HUES6 (cell line): ENCODE results near the gene GUCY1A1.

Experiments used
- H3K27ac ChIP-seq: 2 replicates; pipeline ENCODE4 v1.7.0; 2013; ENCODE audit warnings: low read depth, mild to moderate bottlenecking, low read length, inconsistent platforms
- H3K27me3 ChIP-seq: 2 replicates; pipeline ENCODE4 v1.6.1; 2013; ENCODE audit warnings: low read length; ENCODE audit not compliant: control insufficient read depth, insufficient read depth
- H3K36me3 ChIP-seq: 2 replicates; pipeline ENCODE4 v1.6.1; 2013; ENCODE audit warnings: low read length; ENCODE audit not compliant: control insufficient read depth, insufficient read depth
- H3K4me1 ChIP-seq: 2 replicates; pipeline ENCODE4 v1.6.1; 2013; ENCODE audit warnings: low read length; ENCODE audit not compliant: control insufficient read depth, insufficient read depth
- H3K4me3 ChIP-seq: 2 replicates; pipeline ENCODE4 v1.5.1; 2013; ENCODE audit warnings: low read depth, low read length
- H3K9ac ChIP-seq: one replicate; pipeline ENCODE4 v1.6.1; 2013; ENCODE audit warnings: mild to moderate bottlenecking, low read length
- H3K9me3 ChIP-seq: 2 replicates; pipeline ENCODE4 v1.6.1; 2013; ENCODE audit warnings: low read depth, low read length; ENCODE audit not compliant: control insufficient read depth, insufficient read depth

Gene GUCY1A1

DNA sequence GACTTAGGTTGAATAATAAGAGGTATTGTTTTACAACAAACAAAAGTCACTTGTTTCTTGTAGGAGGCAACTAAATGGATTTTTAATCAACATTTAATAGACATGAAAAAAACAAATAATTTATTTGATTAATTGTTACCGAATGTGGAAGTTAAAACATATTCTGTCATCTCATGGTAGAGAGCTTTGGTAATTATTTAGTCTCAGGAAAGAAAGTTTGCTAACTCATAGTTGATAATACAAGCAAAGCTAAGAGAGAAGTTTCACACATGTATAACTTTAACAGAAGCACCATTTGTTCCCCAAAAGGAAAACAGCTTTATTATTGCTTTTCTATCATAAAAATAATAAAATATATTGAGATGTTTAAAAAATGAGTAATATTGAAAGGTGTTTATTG is 44.9 kb downstream of the GUCY1A1 start:
- no peak overlapping the region for H3K9ac ChIP-seq
- H3K9me3 ChIP-seq = no peaks in the 10 kb centered on the region
- no peaks in the 10 kb centered on the region for H3K4me1 ChIP-seq
- H3K36me3 ChIP-seq = no peaks in the 10 kb centered on the region
- H3K27ac ChIP-seq = no peak overlapping the region
- H3K4me3 ChIP-seq = no peak overlapping the region
- H3K27me3 ChIP-seq = no peaks in the 10 kb centered on the region

DNA sequence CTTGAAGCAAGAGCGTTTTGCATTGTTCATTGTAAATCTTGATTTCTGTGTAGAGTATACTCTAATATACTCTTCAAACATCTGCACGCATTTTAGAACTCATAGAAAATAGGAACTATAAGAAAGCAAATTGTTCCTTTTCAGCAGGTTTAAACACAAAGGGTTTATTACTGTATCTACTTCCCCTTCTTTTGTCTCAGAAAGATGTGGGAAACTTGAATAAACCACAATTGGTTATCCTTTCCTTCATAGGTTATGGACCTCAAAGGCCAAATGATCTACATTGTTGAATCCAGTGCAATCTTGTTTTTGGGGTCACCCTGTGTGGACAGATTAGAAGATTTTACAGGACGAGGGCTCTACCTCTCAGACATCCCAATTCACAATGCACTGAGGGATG is 46.2 kb downstream of the GUCY1A1 start:
- Histone ChIP-seq H3K36me3 (no peaks in the 10 kb centered on the region), H3K27ac (no peak overlapping the region), H3K4me3 (no peak overlapping the region), H3K9ac (no peak overlapping the region), H3K9me3 (no peaks in the 10 kb centered on the region), H3K27me3 (no peaks in the 10 kb centered on the region), H3K4me1 (no peaks in the 10 kb centered on the region)

DNA sequence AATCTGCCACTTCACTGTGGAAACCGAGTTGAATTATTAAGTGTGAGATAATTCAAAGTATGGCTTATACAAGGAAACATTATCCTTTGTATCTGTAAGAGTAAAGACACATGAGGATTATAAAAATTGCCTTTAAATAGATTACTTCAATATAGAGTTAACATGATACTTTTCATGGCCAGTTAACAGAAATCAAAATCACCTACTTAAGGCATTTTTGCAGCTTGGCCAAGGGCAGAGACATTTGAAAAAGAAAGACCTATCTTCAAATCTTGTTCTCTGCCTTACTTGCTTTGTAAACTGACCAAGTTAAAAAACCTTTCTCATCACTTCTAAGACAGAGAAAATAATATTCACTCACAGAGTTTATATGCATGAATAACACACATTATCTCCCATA is 47.3 kb downstream of the GUCY1A1 start:
- no peaks in the 10 kb centered on the region for H3K4me1 ChIP-seq
- H3K27ac ChIP-seq = no peak overlapping the region

DNA sequence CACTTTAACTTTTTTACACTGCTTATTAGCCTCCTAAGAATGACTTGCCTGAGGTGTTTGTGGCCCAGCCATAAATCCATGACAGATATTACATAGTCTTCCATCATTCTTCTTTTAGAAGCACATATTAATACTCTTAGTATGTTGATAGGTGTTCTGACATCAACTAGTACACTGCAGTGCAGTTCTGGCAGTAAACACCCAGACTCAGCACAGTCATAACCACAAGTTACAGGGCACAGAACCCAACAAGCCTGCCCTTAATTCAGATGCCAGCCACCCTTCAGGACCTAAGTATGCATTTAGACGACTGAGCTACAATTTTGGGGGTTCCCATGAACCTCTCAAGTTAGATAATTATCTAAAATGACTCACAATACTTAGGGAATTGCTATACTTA is 55.7 kb downstream of the GUCY1A1 start:
- Histone ChIP-seq H3K4me3 (no peak overlapping the region), H3K36me3 (no peaks in the 10 kb centered on the region), H3K4me1 (no peaks in the 10 kb centered on the region; the same call in 1 of the 2 replicates), H3K27me3 (no peaks in the 10 kb centered on the region), H3K9ac (no peak overlapping the region), H3K27ac (no peak overlapping the region), H3K9me3 (no peaks in the 10 kb centered on the region)

More for the DNA sequence above, 47.3 kb downstream of the GUCY1A1 start:
- Histone ChIP-seq H3K36me3 (no peaks in the 10 kb centered on the region), H3K9me3 (no peaks in the 10 kb centered on the region), H3K9ac (no peak overlapping the region), H3K4me3 (no peak overlapping the region), H3K27me3 (no peaks in the 10 kb centered on the region)

DNA sequence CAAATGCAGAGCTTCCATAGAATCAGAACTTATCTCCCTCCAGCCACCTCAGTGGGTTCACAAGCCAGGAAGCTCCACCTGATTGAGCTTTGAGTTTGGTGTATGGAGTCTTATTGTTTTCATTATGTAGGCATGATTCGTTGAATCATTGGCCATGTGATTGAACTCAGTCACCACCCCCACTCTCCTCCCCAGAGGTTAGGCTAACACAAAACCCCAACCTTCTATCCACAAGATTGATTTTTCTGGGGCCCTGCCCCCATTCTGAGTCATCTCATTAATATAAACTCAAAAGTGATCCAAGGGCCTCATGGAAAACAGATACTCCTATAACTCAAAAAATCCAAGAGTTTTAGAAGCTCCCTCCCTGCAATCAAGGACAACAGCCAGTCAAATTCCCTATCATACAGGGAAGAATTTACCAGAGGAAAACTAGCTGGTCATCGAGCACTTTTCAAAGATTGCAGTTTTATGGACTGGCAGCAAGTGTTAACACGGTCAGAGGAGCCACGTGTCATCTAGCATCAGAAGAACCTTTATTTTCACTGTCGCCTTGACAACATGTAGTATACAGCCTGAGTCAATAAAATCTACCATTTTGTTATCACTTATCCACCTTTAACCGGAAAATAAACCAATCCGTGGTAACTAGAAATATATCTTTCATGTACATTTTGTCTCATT is 56.3 kb downstream of the GUCY1A1 start:
- Histone ChIP-seq H3K27me3 (no peaks in the 10 kb centered on the region), H3K4me3 (no peak overlapping the region), H3K9ac (no peak overlapping the region), H3K9me3 (no peaks in the 10 kb centered on the region), H3K36me3 (no peaks in the 10 kb centered on the region), H3K4me1 (no peaks in the 10 kb centered on the region; the same call in 1 of the 2 replicates), H3K27ac (no peak overlapping the region)

DNA sequence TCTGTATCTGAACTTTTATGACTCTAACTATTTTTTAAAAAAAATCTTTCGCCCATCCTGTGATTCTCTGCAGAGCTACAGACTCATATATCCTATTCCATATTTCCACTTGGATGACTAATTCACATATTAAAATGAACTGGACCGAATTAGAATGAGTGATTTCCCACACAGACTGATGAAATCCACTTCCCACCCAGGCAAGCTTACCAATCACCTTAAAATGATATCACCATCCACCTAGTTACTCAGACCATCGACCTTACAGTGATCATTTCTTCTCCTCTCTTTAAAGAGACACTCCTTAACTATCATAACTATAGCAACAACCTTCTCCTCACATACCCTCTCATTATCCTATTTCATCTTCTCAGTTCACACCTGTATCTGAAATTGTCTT is 58.1 kb downstream of the GUCY1A1 start:
- no peaks in the 10 kb centered on the region for H3K27me3 ChIP-seq
- H3K36me3 ChIP-seq = no peaks in the 10 kb centered on the region
- no peaks in the 10 kb centered on the region; the same call in 1 of the 2 replicates for H3K4me1 ChIP-seq
- no peak overlapping the region for H3K27ac ChIP-seq
- H3K9me3 ChIP-seq = no peaks in the 10 kb centered on the region
- H3K9ac ChIP-seq = no peak overlapping the region
- no peak overlapping the region for H3K4me3 ChIP-seq

DNA sequence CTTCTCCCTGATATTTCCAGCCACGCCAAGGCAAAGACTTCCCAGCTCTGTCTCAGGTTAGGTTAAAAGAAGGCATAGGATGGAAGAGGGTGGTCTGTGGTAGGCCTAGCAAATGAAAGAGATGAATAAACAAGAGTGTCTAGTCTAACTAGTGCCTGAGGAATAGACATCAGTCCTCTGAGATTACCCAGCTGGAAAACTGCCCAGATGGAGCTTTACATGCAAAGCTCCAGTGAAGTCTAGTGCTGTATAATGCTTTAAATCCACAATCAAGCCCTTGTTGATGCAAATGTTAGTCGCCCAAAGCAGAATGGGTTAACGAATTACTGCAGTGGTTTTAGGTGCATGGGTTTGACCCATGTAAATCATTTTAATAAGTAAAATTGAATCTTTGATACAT is 67.4 kb downstream of the GUCY1A1 start:
- no peak overlapping the region for H3K4me3 ChIP-seq
- H3K9me3 ChIP-seq = no peaks in the 10 kb centered on the region
- H3K27me3 ChIP-seq = no peaks in the 10 kb centered on the region
- no peaks in the 10 kb centered on the region for H3K36me3 ChIP-seq
- H3K9ac ChIP-seq = no peak overlapping the region
- H3K27ac ChIP-seq = no peak overlapping the region
- H3K4me1 ChIP-seq = no peaks in the 10 kb centered on the region

DNA sequence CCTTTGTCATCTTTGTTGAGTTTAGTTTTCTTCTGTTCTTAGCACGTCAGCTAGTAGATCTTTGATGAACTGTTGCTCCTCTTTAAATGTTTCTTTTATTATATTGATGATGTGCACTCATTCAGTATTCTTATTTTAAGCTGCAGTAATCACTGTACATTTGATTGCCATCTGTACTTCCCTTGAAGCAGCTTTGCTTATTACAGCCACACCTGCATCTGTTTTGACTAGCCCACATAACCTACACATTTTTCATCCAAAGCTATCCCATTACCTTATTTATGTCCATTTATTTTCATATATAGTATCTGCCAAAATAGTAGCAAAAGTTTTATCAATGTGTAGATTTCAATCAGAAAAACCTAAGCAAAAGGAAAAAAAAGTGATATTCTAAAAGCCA is 68.3 kb downstream of the GUCY1A1 start:
- H3K27ac ChIP-seq = no peak overlapping the region

DNA sequence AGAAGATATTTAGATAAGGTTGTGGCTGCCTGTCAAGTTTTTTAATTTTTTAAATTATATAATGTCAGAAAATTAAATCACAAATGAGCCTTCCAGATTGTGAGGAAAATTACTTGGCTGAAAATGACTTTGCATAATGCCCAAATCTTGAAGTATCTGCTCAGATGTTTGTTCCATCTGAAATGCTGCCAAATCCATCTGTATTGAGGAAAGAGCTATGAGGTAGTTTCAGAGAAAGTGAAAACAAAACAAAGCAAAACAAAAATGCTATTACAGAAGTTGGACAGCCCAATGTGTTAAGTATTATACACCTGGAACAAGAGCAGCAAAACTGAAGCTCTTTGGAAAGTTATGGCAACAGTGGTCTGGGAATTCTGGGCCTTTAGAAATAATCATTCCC is 68.8 kb downstream of the GUCY1A1 start:
- H3K36me3 ChIP-seq = no peaks in the 10 kb centered on the region
- no peak overlapping the region for H3K4me3 ChIP-seq
- no peaks in the 10 kb centered on the region for H3K4me1 ChIP-seq
- no peaks in the 10 kb centered on the region for H3K27me3 ChIP-seq
- H3K9ac ChIP-seq = no peak overlapping the region
- H3K9me3 ChIP-seq = no peaks in the 10 kb centered on the region
- no peak overlapping the region for H3K27ac ChIP-seq

More for the DNA sequence above, 68.3 kb downstream of the GUCY1A1 start:
- no peaks in the 10 kb centered on the region for H3K36me3 ChIP-seq
- no peaks in the 10 kb centered on the region for H3K9me3 ChIP-seq
- H3K4me1 ChIP-seq = no peaks in the 10 kb centered on the region
- no peak overlapping the region for H3K4me3 ChIP-seq
- no peak overlapping the region for H3K9ac ChIP-seq
- no peaks in the 10 kb centered on the region for H3K27me3 ChIP-seq

DNA sequence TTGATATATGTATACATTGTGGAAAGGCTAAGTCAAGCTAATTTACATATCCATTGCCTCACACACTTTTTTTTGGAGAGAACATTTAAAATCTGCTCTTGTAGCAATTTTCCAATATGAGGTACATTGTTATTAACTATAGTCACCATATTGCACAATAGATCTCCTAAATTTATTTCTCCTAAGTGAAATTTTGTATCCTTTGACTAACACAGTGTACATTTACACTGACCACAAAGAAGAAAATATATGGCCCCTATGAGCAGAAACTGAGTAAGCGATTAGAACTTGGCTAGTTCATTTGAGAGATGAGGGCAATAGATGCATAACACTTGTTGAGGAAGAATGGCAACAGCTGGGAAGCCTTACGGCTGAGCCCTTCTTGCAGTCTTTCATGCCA is 71.9 kb downstream of the GUCY1A1 start:
- no peaks in the 10 kb centered on the region for H3K9me3 ChIP-seq
- H3K27me3 ChIP-seq = no peaks in the 10 kb centered on the region
- H3K36me3 ChIP-seq = no peaks in the 10 kb centered on the region
- H3K9ac ChIP-seq = no peak overlapping the region
- no peak overlapping the region for H3K27ac ChIP-seq
- no peak overlapping the region for H3K4me3 ChIP-seq
- H3K4me1 ChIP-seq = no peaks in the 10 kb centered on the region

DNA sequence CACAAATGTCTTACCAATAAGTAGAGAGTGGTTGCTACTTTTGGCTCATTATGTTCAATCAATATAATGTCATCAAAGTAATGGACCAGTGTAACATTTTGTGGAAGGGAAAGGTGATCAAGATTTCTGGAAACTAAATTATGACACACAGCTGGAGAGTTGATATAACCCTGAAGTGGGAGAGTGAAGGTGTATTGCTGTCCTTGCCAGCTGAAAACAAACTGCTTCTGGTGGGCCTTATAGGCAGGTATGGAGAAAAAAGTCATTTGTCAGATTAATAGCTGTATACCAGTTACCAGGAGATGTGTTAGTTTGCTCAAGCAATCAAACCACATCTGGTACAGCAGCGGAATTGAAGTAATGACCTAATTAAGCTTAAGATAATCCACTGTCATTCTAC is 74.9 kb downstream of the GUCY1A1 start:
- Histone ChIP-seq H3K4me3 (no peak overlapping the region), H3K36me3 (no peaks in the 10 kb centered on the region), H3K9ac (no peak overlapping the region), H3K27me3 (no peaks in the 10 kb centered on the region), H3K4me1 (no peaks in the 10 kb centered on the region), H3K27ac (no peak overlapping the region), H3K9me3 (no peaks in the 10 kb centered on the region)
